ENCODE data around the gene AFF2.

- TF ChIP-seq TAF1 (IDR thresholded peaks at IDR 0.05; ENCODE audit: borderline replicate concordance, low read depth, low read length) (no peak), POLR2A (IDR thresholded peaks at IDR 0.05; ENCODE audit: low read depth, low read length) (no peak)
Observed at GRCh38 chrX:148624951-148625474, 124.6 kb downstream of the AFF2 start.

All from GM12892 (cell line).